Measurements from ENCODE around the gene BAZ1A.

DNA sequence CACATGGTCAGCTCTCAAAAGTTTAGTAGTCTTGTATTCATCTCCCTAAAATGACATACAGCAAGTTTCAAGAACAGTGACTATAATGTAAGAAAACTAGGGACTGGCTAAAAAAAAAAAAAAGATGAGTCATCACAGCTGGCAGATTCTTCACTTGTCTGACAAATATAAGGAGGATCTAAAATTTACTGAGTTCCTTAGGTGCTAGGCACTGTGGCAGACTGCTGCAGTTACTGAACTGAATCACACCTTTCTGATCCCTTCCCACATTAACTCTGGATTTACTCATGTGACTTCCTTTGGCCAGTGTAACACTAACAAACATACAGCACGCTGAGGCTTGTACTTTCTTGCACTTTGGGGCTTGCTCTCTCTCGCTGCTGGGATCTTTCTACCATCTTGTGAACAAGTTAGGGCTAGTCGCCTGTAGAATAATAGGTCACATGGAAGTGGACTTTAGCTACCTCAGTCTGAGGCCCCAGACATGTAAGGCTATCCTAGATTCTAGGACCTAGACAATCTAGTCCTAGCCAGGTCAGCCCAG lies 32.1 kb downstream of the BAZ1A start:
- TF ChIP-seq, protein P1, sequence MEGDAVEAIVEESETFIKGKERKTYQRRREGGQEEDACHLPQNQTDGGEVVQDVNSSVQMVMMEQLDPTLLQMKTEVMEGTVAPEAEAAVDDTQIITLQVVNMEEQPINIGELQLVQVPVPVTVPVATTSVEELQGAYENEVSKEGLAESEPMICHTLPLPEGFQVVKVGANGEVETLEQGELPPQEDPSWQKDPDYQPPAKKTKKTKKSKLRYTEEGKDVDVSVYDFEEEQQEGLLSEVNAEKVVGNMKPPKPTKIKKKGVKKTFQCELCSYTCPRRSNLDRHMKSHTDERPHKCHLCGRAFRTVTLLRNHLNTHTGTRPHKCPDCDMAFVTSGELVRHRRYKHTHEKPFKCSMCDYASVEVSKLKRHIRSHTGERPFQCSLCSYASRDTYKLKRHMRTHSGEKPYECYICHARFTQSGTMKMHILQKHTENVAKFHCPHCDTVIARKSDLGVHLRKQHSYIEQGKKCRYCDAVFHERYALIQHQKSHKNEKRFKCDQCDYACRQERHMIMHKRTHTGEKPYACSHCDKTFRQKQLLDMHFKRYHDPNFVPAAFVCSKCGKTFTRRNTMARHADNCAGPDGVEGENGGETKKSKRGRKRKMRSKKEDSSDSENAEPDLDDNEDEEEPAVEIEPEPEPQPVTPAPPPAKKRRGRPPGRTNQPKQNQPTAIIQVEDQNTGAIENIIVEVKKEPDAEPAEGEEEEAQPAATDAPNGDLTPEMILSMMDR (IDR thresholded peaks at IDR 0.05) = no peak
- no peak for TF ChIP-seq POLR2A (IDR thresholded peaks at IDR 0.05)

Measured in vagina (tissue), 2 donors.